Measurements from ENCODE around the gene GJD3. TPM values are rescaled to one million over a fixed set of nuclear protein-coding genes. Genes with fewer than 3 reads are reported as not detected.
A peak's percentile ranks its signal among the peaks of the same experiment; 100 is the strongest.

The GJD3 gene
- total RNA-seq, 1 experiment from 2014 or later = 0.33 TPM

DNA sequence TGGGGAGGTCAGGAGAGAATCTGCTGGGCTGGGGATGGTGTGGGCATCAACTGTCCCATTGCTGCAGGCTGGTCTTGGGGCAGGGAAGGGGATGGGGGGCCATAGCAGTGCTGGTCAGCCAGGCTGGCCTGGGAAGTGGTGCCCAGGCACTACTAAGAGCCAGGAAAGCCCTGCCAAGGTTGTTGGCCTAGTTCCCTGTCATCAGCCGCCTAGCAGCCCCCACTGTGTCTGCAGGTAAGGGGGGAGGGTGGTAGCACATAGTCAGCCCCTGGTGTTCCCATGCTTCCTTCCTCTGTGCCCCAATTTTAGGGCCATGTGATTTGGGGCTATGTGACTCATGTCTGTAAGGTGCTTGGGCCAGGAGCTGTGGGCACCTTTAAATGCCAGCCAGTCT lies 17.8 kb downstream of the GJD3 start:
- peaks cover 87% of the 10 kb centered on the region for H3K4me1 ChIP-seq (ENCODE audit: control insufficient read depth, insufficient read depth, low read length)
- POLR2A ChIA-PET = no interaction called here
- CTCF ChIA-PET = interaction anchor here (0.6 kb wide), 1 partner anchor 48 kb away, joined by 10 read pairs; no protein-coding TSS in a partner anchor
- H3K4me3 ChIP-seq (ENCODE audit: low read depth in 2 of 2, low read length in 2 of 2) = no peak overlapping the region
- peak overlapping the region; percentile 54 for H3K27ac ChIP-seq (ENCODE audit: low read length)
- TF ChIP-seq TCF7L2 (IDR thresholded peaks at IDR 0.05; ENCODE audit: low read depth, low read length) (no peak), SIN3A (IDR thresholded peaks at IDR 0.05; ENCODE audit: borderline replicate concordance, insufficient read depth, low read depth, low read length) (no peak), POLR2AphosphoS5 (IDR thresholded peaks at IDR 0.05; ENCODE audit: low read depth, low read length) (no peak)
- TF ChIP-seq, protein P1, sequence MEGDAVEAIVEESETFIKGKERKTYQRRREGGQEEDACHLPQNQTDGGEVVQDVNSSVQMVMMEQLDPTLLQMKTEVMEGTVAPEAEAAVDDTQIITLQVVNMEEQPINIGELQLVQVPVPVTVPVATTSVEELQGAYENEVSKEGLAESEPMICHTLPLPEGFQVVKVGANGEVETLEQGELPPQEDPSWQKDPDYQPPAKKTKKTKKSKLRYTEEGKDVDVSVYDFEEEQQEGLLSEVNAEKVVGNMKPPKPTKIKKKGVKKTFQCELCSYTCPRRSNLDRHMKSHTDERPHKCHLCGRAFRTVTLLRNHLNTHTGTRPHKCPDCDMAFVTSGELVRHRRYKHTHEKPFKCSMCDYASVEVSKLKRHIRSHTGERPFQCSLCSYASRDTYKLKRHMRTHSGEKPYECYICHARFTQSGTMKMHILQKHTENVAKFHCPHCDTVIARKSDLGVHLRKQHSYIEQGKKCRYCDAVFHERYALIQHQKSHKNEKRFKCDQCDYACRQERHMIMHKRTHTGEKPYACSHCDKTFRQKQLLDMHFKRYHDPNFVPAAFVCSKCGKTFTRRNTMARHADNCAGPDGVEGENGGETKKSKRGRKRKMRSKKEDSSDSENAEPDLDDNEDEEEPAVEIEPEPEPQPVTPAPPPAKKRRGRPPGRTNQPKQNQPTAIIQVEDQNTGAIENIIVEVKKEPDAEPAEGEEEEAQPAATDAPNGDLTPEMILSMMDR (IDR thresholded peaks at IDR 0.05) = no peak
- TF ChIP-seq, protein P2, sequence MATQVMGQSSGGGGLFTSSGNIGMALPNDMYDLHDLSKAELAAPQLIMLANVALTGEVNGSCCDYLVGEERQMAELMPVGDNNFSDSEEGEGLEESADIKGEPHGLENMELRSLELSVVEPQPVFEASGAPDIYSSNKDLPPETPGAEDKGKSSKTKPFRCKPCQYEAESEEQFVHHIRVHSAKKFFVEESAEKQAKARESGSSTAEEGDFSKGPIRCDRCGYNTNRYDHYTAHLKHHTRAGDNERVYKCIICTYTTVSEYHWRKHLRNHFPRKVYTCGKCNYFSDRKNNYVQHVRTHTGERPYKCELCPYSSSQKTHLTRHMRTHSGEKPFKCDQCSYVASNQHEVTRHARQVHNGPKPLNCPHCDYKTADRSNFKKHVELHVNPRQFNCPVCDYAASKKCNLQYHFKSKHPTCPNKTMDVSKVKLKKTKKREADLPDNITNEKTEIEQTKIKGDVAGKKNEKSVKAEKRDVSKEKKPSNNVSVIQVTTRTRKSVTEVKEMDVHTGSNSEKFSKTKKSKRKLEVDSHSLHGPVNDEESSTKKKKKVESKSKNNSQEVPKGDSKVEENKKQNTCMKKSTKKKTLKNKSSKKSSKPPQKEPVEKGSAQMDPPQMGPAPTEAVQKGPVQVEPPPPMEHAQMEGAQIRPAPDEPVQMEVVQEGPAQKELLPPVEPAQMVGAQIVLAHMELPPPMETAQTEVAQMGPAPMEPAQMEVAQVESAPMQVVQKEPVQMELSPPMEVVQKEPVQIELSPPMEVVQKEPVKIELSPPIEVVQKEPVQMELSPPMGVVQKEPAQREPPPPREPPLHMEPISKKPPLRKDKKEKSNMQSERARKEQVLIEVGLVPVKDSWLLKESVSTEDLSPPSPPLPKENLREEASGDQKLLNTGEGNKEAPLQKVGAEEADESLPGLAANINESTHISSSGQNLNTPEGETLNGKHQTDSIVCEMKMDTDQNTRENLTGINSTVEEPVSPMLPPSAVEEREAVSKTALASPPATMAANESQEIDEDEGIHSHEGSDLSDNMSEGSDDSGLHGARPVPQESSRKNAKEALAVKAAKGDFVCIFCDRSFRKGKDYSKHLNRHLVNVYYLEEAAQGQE (IDR thresholded peaks at IDR 0.05; ENCODE audit: insufficient read depth in 1 of 2, low read depth in 2 of 2, low read length in 1 of 2) = no peak
- H3K36me3 ChIP-seq (ENCODE audit: control insufficient read depth, insufficient read depth, low read length) = 0 out of 2 replicates have a peak, but pooled peaks cover 5% of the 10 kb centered on the region
- no TSS peak for BruUV-seq (replicated peaks)
- no peaks in the 10 kb centered on the region for H3K9me3 ChIP-seq (ENCODE audit: control insufficient read depth, insufficient read depth, low read depth, low read length)
- intact Hi-C loops (cut with micrococcal nuclease; ENCODE audit: unreplicated experiment) (no loop called here), in situ Hi-C loops (cut with HindIII; ENCODE audit: low pct_unique_long_range_greater_than_20kb, low sequenced_read_pairs) (no loop called here)
- DNase-seq (ENCODE audit: low read depth, low spot score) = no peak
- no peaks in the 10 kb centered on the region for H3K27me3 ChIP-seq (ENCODE audit: control insufficient read depth, insufficient read depth, low read length)
- no peak for ATAC-seq

DNA sequence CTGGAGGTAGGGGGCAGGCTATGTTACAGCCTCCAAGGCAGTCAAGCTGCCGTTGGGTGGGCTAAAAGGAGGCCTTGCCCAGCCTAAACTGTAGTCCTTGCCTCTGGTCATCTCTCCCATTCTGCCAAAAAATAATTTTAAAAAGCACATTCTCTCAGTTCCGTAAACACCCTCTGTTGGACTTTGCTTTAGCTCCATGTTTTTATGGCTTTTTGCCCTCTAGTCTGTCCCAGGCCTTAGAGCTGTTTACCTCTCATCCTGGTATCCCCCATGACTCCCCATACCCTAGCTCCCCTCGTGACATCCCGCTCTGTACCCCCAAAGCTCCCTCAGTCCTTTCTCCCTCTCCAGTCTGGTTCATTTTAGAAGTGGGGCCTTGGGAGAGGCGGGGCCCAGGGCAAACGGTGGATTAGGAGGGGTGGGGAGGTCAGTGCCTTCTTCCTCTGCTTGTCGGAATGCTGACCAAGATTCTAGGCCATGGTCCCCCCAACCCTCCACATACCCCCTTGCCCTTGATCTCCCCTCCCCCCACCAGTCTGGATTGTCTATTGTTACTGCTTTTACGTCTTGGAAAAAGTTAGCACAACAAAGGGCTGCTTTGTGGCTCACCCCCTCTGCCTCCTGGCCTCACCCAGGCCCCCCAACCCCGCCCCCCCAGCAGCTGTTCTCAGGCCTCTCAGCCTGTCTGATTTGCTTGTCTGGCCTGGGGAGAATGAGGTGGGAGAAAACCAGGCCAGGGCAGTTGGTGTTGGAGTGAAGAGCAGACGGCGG lies 18.4 kb downstream of the GJD3 start:
- in situ Hi-C loops (cut with HindIII; ENCODE audit: low pct_unique_long_range_greater_than_20kb, low sequenced_read_pairs) = no loop called here
- DNase-seq (ENCODE audit: low read depth, low spot score) = no peak
- no TSS peak for BruUV-seq (replicated peaks)
- H3K27ac ChIP-seq (ENCODE audit: low read length) = peak overlapping the region; percentile 80
- peak overlapping the region in 1 of 2 experiments; percentile 75; a peak in 3 of 4 replicates for H3K4me3 ChIP-seq (ENCODE audit: low read depth in 2 of 2, low read length in 2 of 2)
- intact Hi-C loops (cut with micrococcal nuclease; ENCODE audit: unreplicated experiment) = no loop called here
- H3K9me3 ChIP-seq (ENCODE audit: control insufficient read depth, insufficient read depth, low read depth, low read length) = no peaks in the 10 kb centered on the region
- ATAC-seq = no peak
- H3K4me1 ChIP-seq (ENCODE audit: control insufficient read depth, insufficient read depth, low read length) = peaks cover 81% of the 10 kb centered on the region
- H3K27me3 ChIP-seq (ENCODE audit: control insufficient read depth, insufficient read depth, low read length) = no peaks in the 10 kb centered on the region
- 0 out of 2 replicates have a peak, but pooled peaks cover 5% of the 10 kb centered on the region for H3K36me3 ChIP-seq (ENCODE audit: control insufficient read depth, insufficient read depth, low read length)
- POLR2A ChIA-PET = interaction anchor here (0.8 kb wide), 1 partner anchor 41 kb away, joined by 4 read pairs; no protein-coding TSS in a partner anchor
- CTCF ChIA-PET = interaction anchor here (0.5 to 1.0 kb wide), 4 partner anchors 12 to 130 kb away, joined by 3 to 4 read pairs (median 4); no protein-coding TSS in a partner anchor
- TF ChIP-seq TCF7L2 (IDR thresholded peaks at IDR 0.05; ENCODE audit: low read depth, low read length) = no peak
- no peak for TF ChIP-seq SIN3A (IDR thresholded peaks at IDR 0.05; ENCODE audit: borderline replicate concordance, insufficient read depth, low read depth, low read length)
- TF ChIP-seq, protein P1 (IDR thresholded peaks at IDR 0.05) = no peak
- TF ChIP-seq, protein P2 (IDR thresholded peaks at IDR 0.05; ENCODE audit: insufficient read depth in 1 of 2, low read depth in 2 of 2, low read length in 1 of 2) = no peak
- TF ChIP-seq POLR2AphosphoS5 (IDR thresholded peaks at IDR 0.05; ENCODE audit: low read depth, low read length) = no peak
